GM19324 (cell line): ENCODE results near the gene FASTKD2.

Experiments used
- ATAC-seq: cut with Tn5 transposase; IDR thresholded peaks from one replicate; pipeline ENCODE4 v1.9.1; 2021; ENCODE audit warnings: mild to moderate bottlenecking, moderate library complexity; ENCODE audit not compliant: unreplicated experiment, low FRiP score

Gene FASTKD2

DNA sequence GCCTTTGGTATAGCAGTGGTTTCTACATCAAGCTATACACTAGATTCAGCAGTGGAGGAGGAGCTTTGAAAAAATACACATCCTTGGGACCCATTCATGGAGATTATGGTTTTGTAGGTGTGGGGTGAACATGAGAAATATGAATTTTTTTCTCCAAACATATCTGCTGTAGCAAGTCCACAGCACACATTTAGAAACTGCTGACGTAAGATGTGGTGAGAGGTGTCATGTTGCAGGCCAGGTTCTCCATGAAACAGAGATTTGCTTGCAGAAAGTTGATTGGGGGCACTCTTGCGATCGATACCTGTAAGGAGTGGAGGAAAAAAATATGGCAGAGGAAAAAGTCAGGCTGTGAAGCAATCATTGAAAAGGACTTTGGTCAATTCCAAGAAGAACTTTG, 67.9 kb downstream of the FASTKD2 start:
- no peak for ATAC-seq

DNA sequence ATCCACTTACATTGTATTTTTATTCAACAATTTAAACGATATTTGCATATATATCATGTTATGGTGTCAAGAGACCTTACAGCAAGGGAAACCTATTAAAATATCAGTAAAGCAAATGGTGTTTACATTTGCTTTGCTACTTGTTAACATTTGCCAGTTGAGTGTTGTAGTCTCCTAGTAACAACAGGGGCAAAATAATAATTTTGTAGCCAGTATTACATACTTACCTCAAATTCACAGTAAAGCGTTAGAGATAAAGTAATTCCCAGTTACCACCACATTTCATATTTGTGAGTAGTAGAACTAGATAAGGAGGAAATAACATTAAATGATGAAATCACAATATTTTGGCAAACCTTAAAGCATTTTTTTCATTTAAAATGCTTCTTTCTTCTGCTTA, 71.3 kb downstream of the FASTKD2 start:
- no peak for ATAC-seq

DNA sequence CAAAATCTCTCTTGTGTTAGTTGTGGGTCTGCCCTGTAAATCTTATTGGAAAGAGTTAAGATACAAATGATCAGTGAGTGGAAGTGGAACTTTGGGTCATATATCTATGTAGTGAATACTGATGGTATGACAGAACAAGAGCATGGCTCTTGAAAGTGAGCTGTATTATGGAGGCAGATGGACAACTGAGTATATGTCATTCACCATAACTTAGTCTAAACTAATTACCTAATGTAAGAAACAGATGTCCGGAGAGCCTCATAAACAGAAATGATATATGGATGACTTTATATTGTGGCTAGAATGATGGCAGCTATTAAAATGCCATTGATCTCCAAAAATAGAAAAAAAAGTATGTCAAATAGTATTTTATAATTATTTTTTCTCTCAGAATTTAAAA, 72.4 kb downstream of the FASTKD2 start:
- no peak for ATAC-seq

DNA sequence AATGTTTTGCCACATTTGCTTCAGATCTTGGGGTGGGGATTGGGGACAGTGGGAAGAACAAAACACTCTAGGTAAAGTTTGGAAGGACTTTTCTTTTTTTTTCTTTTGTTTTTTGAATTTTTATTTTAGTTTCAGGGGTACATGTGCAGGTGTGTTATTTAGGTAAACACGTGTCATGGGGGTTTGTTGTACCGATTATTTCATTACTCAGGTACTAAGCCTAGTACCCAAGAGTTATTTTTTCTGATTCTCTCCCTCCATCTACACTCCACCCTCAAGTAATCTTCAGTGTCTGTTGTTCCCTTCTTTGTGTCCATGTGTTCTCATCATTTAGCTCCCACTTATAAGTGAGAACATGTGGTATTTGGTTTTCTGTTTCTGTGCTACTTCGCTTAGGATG, 73.3 kb downstream of the FASTKD2 start:
- no peak for ATAC-seq

DNA sequence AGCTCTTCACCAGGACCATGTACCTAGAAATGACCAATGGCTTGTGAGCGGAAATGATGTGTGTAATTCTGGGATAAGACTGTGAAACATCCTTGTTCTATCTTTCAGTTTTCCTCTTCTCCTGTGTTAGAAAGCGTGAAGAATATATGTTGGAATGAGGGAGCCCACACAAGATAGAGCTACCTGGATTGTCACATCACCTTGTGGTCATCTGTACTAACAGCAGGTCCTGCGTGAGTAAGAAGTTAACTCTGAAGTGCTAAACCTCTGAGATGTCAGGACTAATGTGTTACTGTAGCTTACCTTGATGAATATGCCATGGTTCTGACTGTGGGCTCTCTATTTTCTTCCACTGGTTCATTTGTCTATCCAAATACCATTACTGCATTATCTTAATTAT, 75.6 kb downstream of the FASTKD2 start:
- no peak for ATAC-seq
